Right hindlimb (tissue), 1 donor: ENCODE results near the gene CCL24.
"Not testable (repeated sequence)": the region's sequence is repeated elsewhere in the genome, so short reads cannot be mapped to it uniquely, and the experiment has no call there.

Experiments
- DNase-seq: peaks from one replicate; pipeline ENCODE4 v3.0.0-alpha.2; 2018

The CCL24 gene

DNA sequence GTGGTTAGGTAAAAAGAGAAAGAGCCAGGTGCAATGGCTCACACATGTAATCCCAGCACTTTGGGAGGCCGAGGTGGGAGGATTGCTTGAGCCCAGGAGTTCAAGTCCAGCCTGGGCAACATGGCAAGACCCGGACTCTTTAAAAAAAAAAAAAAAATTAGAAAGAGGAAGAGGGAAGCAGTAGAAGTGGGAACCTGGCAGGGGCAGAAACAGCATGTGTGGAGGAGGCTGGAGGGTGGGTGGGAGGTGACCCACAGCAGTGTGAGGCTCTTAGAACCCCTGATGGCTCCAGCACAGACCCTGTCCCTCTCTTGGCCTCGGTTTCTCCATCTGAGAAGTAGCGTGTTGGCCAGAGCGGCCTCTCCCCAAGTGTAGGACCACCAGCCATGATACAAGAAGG is 4.9 kb upstream of the CCL24 start:
- DNase-seq, result no peak

DNA sequence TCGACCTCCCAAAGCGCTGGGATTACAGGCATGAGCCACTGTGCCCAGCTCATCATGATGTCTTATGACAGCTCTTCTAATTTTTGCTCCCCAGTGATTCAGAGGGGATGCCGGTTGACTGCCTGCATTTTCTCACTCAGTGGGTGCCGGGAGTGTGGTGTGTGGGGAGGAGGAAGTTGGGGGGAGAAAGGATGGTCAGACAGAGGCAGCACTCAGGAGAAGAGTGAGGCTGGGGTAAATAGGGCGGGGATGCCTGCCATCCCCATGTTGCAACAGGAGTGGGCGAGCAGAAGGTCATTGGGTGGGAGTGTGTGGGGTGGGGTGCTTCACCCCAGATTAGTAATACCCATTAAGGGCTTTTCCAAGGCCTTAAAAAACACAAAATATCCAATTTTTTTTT is 3.5 kb upstream of the CCL24 start:
- DNase-seq, result no peak

DNA sequence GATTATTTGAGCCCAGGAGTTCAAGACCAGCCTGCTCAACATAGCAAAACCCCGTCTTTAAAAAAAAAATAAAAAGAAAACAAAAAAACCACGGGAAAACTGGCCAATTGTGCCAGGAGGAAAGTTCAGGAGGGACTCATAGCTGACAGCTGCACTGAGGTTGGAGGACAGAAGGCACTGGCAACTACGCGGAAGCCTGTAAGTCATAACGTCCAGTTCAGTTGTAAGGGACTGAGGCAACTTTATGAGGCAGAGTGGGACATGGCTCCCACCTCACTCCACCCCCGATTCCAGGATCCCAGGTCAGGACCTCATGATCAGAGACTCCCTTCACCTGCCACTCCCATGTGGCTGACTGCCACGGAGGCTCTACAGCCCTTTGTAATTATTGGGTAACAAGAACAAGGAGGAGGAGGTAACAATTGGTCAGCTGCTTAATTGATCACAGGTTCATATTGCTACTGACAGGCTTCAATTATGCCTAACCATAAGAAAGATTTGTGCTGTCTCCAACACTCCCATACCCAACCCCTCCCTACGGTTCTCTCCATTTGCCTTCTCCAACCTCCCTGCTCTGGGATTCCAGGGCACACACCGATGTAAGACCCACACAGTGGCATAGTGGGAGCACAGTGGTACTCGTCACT is 1.9 kb upstream of the CCL24 start:
- DNase-seq, result no peak

DNA sequence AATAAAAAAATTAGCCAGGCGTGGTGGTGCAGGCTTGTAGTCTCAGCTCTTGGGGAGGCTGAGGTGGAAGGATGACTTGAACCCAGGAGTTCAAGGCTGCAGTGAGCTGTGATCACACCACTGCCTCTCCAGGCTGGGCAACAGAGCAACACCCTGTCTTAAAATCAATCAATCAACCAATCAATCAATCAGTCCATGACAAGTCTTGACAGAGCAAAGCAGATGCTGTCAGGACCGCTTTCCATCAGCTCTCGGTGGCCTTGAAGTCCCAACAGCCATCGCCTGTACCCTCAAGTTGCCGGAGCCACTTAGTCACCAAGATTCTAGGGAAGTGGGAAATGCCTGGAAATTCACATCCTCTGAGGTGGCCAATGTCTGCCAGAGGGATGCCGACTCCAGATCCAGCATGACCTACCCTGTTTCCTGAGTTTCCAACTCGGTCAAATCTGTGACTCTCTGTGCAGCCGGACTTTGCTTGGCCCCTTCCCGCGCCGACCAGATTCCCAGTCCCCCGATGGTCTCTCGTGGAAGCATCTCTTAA is 871 bp upstream of the CCL24 start:
- DNase-seq, result no peak

DNA sequence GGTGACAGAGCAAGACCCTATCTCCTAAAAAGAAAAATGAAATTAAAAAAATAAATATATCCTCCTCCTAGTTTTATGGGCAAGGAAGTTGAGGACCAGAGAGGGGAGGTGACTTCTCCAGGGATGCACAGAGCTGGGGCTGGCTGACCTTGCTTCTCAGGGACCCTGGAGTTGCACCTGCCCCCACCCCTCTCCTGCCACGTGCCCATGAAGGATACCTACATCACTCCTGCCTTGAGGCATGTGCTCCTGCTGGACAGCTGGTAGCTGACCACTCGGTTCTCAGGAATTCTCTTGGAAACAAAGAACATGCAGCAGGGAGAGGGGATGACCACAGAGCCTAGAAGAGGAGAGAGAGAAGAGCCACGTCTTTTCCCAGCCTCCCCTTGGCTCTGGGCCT is 522 bp downstream of the CCL24 start:
- DNase-seq, result no peak

DNA sequence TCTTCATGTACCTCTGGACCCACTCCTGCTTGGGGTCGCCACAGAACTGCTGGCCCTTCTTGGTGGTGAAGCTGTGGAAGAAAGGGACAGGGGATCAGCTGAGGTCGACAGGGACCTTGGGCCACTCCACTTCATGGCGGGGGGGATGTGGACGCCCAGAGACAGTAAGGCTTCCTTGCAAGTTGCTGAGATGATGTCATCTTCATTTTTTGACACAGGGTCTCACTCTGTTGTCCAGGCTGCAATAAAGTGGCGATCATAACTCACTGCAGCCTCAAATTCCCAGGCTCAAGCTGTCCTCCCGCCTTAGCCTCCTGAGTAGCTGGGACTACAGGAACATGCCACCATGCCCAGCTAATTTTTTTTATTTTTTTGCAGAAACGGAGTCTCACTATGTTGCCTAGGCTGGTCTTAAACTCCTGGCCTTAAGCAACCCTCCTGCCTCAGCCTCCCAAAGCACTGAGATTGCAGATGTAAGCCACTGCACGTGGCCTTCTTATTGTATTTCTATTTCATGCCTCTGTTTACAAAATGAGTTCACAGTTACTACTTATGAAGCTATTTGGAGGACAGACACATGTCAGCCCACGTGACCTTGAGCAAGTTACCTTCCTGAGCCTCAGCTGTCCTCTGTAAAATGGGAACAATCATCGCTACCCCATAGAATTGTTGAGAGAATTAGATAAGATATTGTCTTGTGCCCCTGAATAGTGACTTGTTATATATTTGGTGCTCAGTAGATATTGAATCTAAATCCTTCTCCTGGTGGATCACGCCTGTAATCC is 1.5 kb downstream of the CCL24 start:
- DNase-seq, result no peak

DNA sequence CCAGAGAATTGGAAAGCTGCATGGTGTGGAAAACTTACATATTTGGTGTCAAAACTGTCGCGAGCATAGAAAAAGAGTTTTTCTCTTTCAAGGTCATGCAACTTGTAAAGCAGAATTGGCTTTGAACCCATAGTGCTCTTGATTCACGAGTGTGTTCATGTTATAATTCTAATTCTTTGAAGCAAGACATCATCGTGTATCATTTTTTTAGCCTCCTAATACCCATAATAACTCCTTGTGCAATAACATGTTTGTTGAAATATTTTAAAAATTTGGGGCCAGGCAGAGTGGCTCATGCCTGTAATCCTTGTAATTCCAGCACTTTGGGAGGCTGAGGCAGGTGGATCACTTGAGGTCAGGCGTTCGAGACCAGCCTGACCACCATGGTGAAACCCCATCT is 4.2 kb downstream of the CCL24 start:
- DNase-seq, result no peak

DNA sequence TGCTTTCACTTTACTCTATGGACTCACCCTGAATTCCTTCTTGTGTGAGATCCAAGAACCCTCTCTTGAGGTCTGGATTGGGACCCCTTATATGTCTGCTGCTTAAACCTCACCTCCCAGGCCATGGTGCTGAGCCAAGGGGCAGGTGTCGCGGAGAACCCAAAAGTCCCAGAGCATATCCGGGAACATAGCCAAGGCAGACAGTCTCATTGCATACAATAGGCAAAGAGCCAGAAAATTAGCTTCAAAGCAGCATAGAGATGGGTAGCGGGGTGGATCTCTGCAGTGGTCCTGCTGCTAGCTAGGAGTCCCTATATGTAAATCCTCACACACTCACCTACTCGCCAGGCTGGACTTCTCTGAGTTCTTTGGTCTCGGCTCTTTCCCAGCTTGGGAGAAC is 5.5 kb downstream of the CCL24 start:
- no peak for DNase-seq

DNA sequence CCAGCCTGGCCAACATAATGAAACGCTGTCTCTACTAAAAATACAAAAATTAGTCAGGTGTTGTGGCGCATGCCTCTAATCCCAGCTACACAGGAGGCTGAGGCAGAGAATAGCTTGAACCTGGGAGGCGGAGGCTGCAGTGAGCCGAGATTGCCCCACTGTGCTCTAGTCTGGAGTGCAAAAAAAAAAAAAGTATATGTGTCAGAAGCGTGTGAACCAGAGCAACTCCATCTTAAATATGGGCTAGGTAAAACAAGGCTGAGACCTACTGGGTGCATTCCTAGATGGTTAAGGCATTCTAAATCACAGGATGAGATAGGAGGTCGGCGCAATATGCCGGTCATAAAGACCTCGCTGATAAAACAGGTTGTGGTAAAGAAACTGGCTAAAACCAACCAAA is 6.2 kb downstream of the CCL24 start:
- no peak for DNase-seq

DNA sequence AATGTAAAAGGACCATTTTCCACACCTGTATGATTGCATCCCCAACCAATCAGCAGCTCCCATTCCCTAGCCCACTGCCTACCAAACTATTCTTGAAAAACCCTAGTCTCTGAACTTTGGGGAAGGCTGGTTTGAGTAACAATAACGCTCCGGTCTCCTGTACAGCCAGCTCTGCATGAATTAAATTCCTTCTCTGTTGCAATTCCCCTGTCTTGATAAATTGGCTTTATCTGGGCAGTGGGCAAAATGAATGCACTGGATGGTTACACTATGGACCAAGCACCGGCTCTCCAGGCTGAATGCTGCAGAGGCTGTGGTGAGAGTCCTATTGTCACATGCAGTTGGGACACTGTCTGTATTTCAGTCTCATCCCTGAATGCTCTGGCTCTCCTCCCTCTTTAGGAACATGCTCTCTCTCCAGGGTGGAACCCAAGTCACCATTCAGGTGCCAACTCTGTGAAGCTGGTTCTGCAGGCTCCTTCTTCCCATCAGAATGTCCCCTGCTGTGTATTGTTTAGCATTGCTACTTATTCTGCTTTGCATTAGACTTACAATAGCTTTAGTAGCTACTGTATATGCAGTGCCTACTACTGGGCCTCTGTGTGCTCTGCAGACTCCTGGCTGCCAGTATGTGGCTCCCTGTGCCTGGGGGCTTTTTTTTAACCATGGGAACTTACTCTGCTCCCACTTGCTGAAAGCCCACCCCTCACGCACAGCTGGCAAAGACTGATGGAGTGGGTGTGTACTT is 6.9 kb downstream of the CCL24 start:
- no peak for DNase-seq

DNA sequence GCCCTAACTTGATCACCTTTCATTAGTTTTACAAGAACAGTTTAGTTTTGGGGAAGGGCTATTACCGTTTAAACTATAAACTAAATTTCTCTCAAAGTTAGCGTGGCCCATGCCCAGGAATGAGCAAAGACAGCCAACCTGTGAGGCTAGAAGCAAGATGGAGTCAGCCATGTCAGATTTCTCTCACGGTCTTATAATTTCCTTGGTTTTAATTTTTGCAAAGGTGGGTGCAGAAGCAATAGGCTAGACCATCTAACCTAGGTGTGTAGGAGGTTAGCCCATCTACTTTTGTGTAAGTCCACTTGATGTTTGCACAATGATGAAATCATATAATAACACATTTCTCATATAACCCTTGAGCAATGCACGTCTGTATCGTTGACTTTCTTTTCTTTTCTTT is 8.9 kb downstream of the CCL24 start:
- no peak for DNase-seq

DNA sequence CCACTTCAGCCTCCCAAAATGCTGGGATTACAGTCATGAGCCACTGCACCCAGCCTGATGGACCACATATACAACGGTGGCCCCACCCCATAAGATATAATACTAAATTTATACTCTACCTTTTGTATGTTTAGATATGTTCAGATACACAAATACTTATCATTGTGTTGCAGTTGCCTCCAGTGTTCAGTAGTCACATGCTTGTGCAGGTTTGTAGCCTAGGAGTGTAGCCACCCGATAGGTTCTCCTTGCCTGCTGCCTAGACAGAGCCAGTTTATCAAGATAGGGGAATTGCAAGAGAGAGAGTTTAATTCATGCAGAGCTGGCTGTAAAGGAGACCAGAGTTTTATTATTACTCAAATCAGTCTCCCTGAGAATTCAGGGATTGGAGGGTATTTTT is 9.6 kb downstream of the CCL24 start:
- no peak for DNase-seq

DNA sequence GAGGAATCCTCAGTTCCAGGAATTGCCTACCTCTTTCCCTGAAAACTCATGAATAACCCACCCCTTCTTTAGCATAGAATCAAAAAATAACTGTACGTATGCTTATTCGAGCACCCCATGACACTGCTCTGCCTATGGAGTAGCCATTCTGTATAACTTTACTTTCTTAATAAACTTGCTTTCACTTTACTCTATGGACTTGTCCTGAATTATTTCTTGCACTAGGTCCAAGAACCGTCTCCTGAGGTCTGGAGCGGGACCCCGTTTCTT is 11.1 kb downstream of the CCL24 start:
- DNase-seq, result no peak

DNA sequence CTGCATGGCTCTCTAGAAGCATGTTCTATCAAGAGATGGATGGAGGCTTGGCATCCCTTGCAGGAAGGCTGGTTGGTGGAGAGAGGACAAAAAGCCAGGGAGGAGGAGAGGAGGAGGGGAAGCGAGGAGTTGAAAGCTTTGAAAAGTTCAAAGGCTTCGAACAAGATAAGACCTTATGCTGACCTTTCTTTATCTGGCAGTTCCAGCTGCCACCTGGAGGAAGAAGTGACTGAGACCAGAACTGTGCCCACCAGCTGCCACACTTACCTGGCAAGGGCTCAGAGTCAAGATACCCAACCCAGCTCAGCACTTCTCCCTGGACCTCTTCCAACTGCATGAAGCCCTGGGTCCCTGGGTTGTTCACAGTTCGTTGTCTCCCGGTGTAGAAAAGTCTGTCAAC is 14.8 kb downstream of the CCL24 start:
- no peak for DNase-seq

DNA sequence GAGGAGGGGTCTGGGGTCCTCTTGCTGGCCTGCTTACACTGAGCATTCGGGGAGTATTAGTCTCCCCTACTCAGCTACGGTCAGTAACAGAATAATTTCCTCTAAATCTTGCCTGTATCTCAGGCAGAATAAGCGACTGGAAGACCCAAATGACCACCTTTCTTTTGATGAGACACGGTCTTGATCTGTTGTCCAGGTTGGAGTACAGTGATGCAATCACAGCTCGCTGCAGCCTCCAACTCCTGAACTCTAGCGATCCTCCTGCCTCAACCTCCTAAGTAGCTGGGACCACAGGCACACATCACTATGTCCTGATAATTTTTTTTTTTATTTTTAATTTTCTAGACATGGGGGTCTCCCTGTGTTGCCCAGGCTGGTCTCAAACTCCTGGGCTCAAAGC is 17.2 kb downstream of the CCL24 start:
- DNase-seq, result no peak

DNA sequence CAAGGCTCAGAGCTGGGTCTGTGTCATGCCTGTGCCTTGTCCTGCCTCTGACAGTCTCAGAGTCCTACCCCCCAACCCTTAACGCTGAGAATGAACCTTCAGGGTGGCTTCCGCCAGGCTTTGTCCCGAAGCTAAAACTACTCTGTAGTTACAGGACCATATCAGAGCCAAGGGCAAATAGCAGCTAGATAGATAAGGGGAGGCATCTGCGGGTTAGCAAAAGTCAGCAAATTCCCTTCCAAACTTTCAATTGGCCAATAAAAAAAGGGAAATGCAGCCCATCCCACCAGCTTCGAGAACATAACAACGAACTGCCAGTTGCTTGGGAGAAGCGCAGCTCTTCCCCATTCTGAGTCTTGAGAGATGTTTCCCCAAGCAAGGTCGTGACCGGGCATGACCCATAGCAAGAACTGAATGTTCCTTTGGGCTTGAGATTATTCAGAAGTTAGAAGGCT is 17.7 kb downstream of the CCL24 start:
- DNase-seq, result no peak

DNA sequence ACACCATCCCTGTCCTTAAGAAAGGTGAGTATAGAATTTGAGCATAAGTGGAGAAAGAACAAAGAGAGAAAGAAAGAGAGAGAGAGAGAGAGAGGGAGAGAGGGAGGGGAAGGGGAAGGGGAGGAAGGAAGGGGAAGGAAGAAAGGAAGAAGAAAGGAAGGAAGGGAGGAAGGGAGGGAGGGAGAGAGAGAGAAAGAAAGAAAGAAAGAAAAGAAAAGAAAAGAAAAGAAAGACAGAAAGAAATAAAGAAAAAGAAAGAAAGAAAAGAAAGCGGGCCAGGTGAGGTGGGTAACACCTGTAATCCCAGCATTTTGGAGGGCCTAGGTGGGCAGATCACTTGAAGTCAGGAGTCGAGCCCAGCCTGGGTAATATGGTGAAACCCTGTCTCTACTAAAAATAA is 19.9 kb downstream of the CCL24 start:
- DNase-seq, result no peak

DNA sequence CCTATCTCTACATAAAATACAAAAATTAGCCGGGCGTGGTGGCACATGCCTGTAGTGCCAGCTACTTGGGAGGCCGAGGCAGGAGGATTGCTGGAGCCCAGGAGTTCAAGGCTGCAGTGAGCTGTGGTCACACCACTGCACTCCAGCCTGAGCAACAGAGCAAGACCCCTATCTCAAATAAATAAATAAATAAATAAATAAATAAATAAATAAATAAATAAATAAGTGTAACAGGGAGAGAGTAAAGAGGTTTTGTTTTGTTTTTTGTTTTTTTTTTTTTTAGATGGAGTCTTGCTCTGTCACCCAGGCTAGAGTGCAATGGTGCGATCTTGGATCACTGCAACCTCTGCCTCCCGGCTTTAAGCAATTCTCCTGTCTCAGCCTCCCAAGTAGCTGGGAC is 21.0 kb downstream of the CCL24 start:
- DNase-seq, result not testable (repeated sequence)

DNA sequence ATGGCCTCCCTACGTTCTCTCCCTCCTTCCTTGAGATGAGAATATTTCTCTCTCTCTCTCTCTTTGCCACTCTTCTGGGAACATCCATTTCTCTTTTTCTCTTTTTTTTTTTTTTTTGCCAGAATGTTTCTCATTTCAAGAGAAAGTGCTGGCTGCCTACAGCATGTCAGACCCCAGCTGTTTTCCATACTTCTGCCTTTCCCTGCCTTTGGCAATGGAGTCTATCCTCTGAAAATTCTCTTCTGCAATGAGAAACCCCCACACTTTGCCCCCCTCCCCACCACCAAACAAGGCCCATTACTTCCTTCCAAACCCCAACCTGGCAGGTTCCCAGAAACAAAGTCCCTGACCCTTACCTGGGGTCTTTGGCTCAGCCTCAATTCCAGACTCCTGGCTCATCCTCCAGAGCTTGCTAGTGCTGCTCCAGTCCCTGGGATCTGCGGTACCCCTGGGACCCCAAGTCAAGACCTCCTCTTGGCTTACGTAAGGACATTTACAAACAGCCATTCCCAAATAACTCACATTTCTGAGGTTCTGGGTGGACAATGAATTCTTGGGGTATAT is 24.2 kb downstream of the CCL24 start:
- peak; percentile 57 for DNase-seq

DNA sequence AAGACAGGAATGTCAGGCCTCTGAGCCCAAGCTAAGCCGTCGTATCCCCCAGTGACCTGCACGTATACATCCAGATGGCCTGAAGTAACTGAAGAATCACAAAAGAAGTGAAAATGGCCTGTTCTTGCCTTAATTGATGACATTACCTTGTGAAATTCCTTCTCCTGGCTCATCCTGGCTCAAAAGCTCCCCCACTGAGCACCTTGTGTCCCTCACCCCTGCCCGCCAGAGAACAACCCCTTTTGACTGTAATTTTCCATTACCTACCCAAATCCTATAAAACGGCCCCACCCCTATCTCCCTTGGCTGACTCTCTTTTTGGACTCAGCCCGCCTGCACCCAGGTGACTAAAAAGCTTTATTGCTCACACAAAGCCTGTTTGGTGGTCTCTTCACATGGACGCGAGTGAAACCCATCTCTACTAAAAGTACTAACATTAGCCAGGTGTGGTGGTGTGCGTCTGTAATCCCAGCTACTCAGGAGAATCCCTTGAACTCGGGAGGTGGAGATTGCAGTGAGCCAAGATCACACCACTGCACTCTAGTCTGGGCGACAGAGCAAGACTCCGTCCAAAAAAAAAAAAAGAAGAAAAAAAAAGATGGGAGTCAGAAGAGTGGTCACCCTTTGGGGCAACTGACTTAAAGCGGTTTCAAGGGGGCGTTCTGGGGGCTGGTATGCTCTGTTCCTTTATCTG is 25.3 kb downstream of the CCL24 start:
- DNase-seq, result not testable (repeated sequence)

DNA sequence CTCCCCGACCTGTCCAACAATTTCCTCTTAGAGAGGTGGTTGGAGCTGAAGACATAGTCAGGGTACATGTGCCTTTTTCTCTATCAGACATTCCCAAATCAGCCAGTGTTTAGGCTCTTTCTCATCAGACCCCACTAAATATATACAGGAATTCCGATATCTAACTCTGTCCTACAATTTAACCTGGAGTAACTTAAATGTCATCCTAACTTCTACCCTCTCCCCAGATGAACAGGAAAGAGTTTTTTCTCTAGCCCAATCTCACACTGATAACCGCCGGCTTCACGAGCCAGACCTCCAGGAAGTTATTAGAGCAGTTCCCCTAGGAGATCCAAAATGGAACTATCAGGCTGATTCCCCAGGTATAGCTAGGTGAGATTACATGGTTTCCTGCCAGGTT is 30.5 kb downstream of the CCL24 start:
- not testable (repeated sequence) for DNase-seq

DNA sequence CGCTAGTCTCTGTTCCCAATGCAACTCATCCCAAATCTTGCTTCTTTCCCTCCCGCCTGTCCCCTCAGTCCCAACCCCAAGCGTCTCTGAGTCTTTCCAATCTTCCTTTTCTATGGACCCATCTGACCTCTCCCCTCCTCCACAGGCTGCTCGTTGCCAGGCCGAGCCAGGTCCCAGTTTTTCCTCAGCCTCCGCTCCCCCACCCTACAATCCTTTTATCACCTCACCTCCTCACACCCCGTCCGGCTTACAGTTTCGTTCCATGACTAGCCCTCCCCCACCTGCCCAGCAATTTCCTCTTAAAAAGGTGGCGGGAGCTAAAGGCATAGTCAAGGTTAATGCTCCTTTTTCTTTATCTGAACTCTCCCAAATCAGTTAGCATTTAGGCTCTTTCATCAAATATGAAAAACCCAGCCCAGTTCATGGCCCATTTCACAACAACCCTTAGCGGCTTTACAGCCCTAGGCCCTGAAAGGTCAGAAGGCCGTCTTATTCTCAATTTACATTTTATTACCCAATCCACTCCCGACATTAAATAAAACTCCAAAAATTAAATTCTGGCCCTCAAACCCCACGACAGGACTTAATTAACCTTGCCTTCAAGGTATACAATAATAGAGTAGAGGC is 32.8 kb downstream of the CCL24 start:
- DNase-seq, result not testable (repeated sequence)

DNA sequence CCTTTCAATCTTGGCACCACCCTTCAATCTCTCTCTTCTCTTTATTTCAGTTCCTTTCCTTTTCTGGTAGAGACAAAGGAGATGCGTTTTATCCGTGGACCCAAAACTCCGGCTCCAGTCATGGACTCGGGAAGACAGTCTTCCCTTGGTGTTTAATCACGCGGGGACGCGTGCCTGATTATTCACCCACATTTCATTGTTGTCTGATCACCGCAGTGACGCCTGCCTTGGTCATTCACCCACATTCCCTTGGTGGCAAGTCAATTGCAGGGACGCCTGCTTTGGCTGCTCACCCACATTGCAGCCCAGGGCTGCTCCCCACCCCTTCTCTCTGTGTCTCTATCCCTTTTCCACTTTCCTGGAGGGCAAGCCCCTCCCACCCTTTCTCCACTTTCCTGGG is 34.1 kb downstream of the CCL24 start:
- DNase-seq, result not testable (repeated sequence)
